Activated CD4-positive, alpha-beta T cell treated with anti-CD3 and anti-CD28 coated beads for 4 hours (primary cell): ENCODE measurements around the gene EFCAB6.

Experiments
- DNase-seq, 2 donors: peaks; one replicate each; pipeline ENCODE4 v3.0.0-alpha.2; 2020

The EFCAB6 gene

GRCh38 chr22:43812890-43813289 lies 785 bp upstream of the EFCAB6 start:
- no peak for DNase-seq

GRCh38 chr22:43811777-43812148 lies 342 bp downstream of the EFCAB6 start:
- no peak for DNase-seq

- DNase-seq = no peak
Observed at GRCh38 chr22:43802897-43803495, 9.1 kb downstream of the EFCAB6 start.

GRCh38 chr22:43800970-43801369 lies 11.1 kb downstream of the EFCAB6 start:
- no peak for DNase-seq

- DNase-seq = no peak
Observed at GRCh38 chr22:43798492-43798891, 13.6 kb downstream of the EFCAB6 start.

- no peak for DNase-seq
Observed at GRCh38 chr22:43796567-43796966, 15.5 kb downstream of the EFCAB6 start.

GRCh38 chr22:43795320-43795719 lies 16.8 kb downstream of the EFCAB6 start:
- no peak for DNase-seq

GRCh38 chr22:43792905-43793304 lies 19.2 kb downstream of the EFCAB6 start:
- no peak for DNase-seq

- DNase-seq = no peak
Observed at GRCh38 chr22:43789452-43789851, 22.7 kb downstream of the EFCAB6 start.

GRCh38 chr22:43783777-43784176 lies 28.3 kb downstream of the EFCAB6 start:
- no peak for DNase-seq

- no peak for DNase-seq
Observed at GRCh38 chr22:43782448-43782847, 29.7 kb downstream of the EFCAB6 start.

- DNase-seq = no peak
Observed at GRCh38 chr22:43777286-43777685, 34.8 kb downstream of the EFCAB6 start.

GRCh38 chr22:43776081-43776670 lies 35.9 kb downstream of the EFCAB6 start:
- DNase-seq = no peak

- DNase-seq = no peak
Observed at GRCh38 chr22:43774318-43774915, 37.7 kb downstream of the EFCAB6 start.

- no peak for DNase-seq
Observed at GRCh38 chr22:43772831-43773230, 39.3 kb downstream of the EFCAB6 start.

- DNase-seq = no peak
Observed at GRCh38 chr22:43755452-43755851, 56.7 kb downstream of the EFCAB6 start.

GRCh38 chr22:43755011-43755410 lies 57.1 kb downstream of the EFCAB6 start:
- DNase-seq = no peak

- no peak for DNase-seq
Observed at GRCh38 chr22:43754176-43754575, 57.9 kb downstream of the EFCAB6 start.

- no peak for DNase-seq
Observed at GRCh38 chr22:43753688-43754087, 58.4 kb downstream of the EFCAB6 start.

GRCh38 chr22:43750751-43751150 lies 61.4 kb downstream of the EFCAB6 start:
- no peak for DNase-seq

GRCh38 chr22:43749473-43749872 lies 62.6 kb downstream of the EFCAB6 start:
- DNase-seq = no peak

- no peak for DNase-seq
Observed at GRCh38 chr22:43747877-43748276, 64.2 kb downstream of the EFCAB6 start.

GRCh38 chr22:43747058-43747457 lies 65.0 kb downstream of the EFCAB6 start:
- DNase-seq = no peak

- DNase-seq = no peak
Observed at GRCh38 chr22:43745783-43746356, 66.2 kb downstream of the EFCAB6 start.

- no peak for DNase-seq
Observed at GRCh38 chr22:43745411-43745770, 66.7 kb downstream of the EFCAB6 start.
